HEK293 (cell line): Measurements from ENCODE around the gene CHCHD2.
"Not testable (repeated sequence)": the region's sequence is repeated elsewhere in the genome, so short reads cannot be mapped to it uniquely, and the experiment has no call there.

ENCODE experiments used
- CTCF ChIA-PET: fragments of 350-600 bp; formaldehyde crosslinking; extraction: SDS; loops from one replicate; lab custom pipeline; 2021; ENCODE audit warnings: antibody characterized with exemption; lab: Yijun Ruan, JAX
- POLR2A ChIA-PET: fragments of 300-600 bp; formaldehyde crosslinking; extraction: SDS; loops from one replicate; lab custom pipeline; 2020; ENCODE audit warnings: antibody characterized with exemption, inconsistent platforms; lab: Yijun Ruan, JAX
- H3K27ac ChIP-seq: fragments of 200-500 bp; sonication (Bioruptor generic); 2 replicates; pipeline ENCODE4 v1.5.1; 2014; ENCODE audit warnings: low read depth, low read length, control low read depth, inconsistent platforms; ENCODE audit errors: extremely low read depth
- H3K36me3 ChIP-seq, 2 experiments: fragments of 200-500 bp in 1 of 2; sonication (Bioruptor generic) in 1 of 2; 1 replicate in 1 of 2; 2 replicates in 1 of 2; pipeline ENCODE4 v1.5.1; 2014 to 2017; ENCODE audit warnings: inconsistent platforms in 2 of 2, low read length in 2 of 2; ENCODE audit not compliant: control insufficient read depth in 2 of 2, insufficient read depth in 1 of 2
- H3K4me1 ChIP-seq: fragments of 200-500 bp; sonication (Bioruptor generic); 2 replicates; pipeline ENCODE4 v1.5.1; 2014; ENCODE audit warnings: mild to moderate bottlenecking, low read length, inconsistent platforms; ENCODE audit not compliant: control insufficient read depth, insufficient read depth
- H3K4me3 ChIP-seq: 2 replicates; pipeline ENCODE4 v1.5.1; 2011; ENCODE audit warnings: low read depth, mild to moderate bottlenecking, control low read depth, low read length, moderate library complexity
- H3K9me3 ChIP-seq: fragments of 200-500 bp; sonication (Bioruptor generic); 2 replicates; pipeline ENCODE4 v1.5.1; 2014; ENCODE audit warnings: low read depth, low read length, inconsistent platforms; ENCODE audit not compliant: control insufficient read depth, insufficient read depth
- EGR2 ChIP-seq: fragments of 450-650 bp; formaldehyde crosslinking; IDR thresholded peaks from 2 replicates; pipeline ENCODE4 v1.5.1; 2016; ENCODE audit warnings: low read depth, missing biosample characterization, missing genetic modification characterization
- GLIS1 ChIP-seq: fragments of 450-650 bp; formaldehyde crosslinking; IDR thresholded peaks from 2 replicates; pipeline ENCODE4 v1.5.1; 2016; ENCODE audit warnings: missing biosample characterization, missing genetic modification characterization
- KLF16 ChIP-seq: fragments of 450-650 bp; formaldehyde crosslinking; IDR thresholded peaks from 2 replicates; pipeline ENCODE4 v1.5.1; 2017; ENCODE audit warnings: missing biosample characterization, missing genetic modification characterization
- SETDB1 ChIP-seq: IDR thresholded peaks from one replicate; pipeline ENCODE4 v1.6.1; 2017; ENCODE audit warnings: mild to moderate bottlenecking, low read length, moderate library complexity, mixed read lengths; ENCODE audit not compliant: insufficient read length
- ZBTB1 ChIP-seq: fragments of 450-650 bp; formaldehyde crosslinking; IDR thresholded peaks from 2 replicates; pipeline ENCODE4 v1.5.1; 2016; ENCODE audit warnings: missing biosample characterization, missing genetic modification characterization
- ZFP37 ChIP-seq: fragments of 450-650 bp; formaldehyde crosslinking; IDR thresholded peaks from 2 replicates; pipeline ENCODE4 v1.5.1; 2016; ENCODE audit warnings: missing biosample characterization, missing genetic modification characterization
- ZFP69B ChIP-seq: fragments of 450-650 bp; formaldehyde crosslinking; IDR thresholded peaks from 2 replicates; pipeline ENCODE4 v1.5.1; 2016; ENCODE audit warnings: missing biosample characterization, missing genetic modification characterization
- ZNF121 ChIP-seq: fragments of 450-650 bp; formaldehyde crosslinking; IDR thresholded peaks from 2 replicates; pipeline ENCODE4 v1.5.1; 2016; ENCODE audit warnings: missing biosample characterization, missing genetic modification characterization
- ZNF138 ChIP-seq: fragments of 450-650 bp; formaldehyde crosslinking; IDR thresholded peaks from 2 replicates; pipeline ENCODE4 v1.5.1; 2016; ENCODE audit warnings: missing biosample characterization, missing genetic modification characterization, borderline replicate concordance
- ZNF140 ChIP-seq: fragments of 450-650 bp; formaldehyde crosslinking; IDR thresholded peaks from 2 replicates; pipeline ENCODE4 v1.5.1; 2016; ENCODE audit warnings: missing biosample characterization, missing genetic modification characterization
- ZNF2 ChIP-seq: fragments of 450-650 bp; formaldehyde crosslinking; IDR thresholded peaks from 2 replicates; pipeline ENCODE4 v1.5.1; 2016; ENCODE audit warnings: missing biosample characterization, missing genetic modification characterization
- ZNF280C ChIP-seq: fragments of 450-650 bp; formaldehyde crosslinking; IDR thresholded peaks from 2 replicates; pipeline ENCODE4 v1.5.1; 2016; ENCODE audit warnings: missing biosample characterization, missing genetic modification characterization
- ZNF311 ChIP-seq: fragments of 450-650 bp; formaldehyde crosslinking; IDR thresholded peaks from 2 replicates; pipeline ENCODE4 v1.5.1; 2017; ENCODE audit warnings: missing biosample characterization, missing genetic modification characterization, borderline replicate concordance
- ZNF362 ChIP-seq: fragments of 450-650 bp; formaldehyde crosslinking; IDR thresholded peaks from 2 replicates; pipeline ENCODE4 v1.5.1; 2016; ENCODE audit warnings: missing biosample characterization, missing genetic modification characterization
- ZNF596 ChIP-seq: fragments of 450-650 bp; IDR thresholded peaks from 2 replicates; pipeline ENCODE4 v1.5.0; 2018; ENCODE audit warnings: missing biosample characterization, mild to moderate bottlenecking, missing genetic modification characterization, moderate library complexity
- ZNF610 ChIP-seq: fragments of 450-650 bp; formaldehyde crosslinking; IDR thresholded peaks from 2 replicates; pipeline ENCODE4 v1.5.1; 2016; ENCODE audit warnings: missing biosample characterization, missing genetic modification characterization, borderline replicate concordance
- ZNF701 ChIP-seq: fragments of 450-650 bp; formaldehyde crosslinking; IDR thresholded peaks from 2 replicates; pipeline ENCODE4 v1.5.1; 2016; ENCODE audit warnings: missing biosample characterization, missing genetic modification characterization
- ZNF704 ChIP-seq: fragments of 450-650 bp; formaldehyde crosslinking; IDR thresholded peaks from 2 replicates; pipeline ENCODE4 v1.5.1; 2016; ENCODE audit warnings: missing biosample characterization, missing genetic modification characterization
- ZSCAN23 ChIP-seq: fragments of 450-650 bp; formaldehyde crosslinking; IDR thresholded peaks from 2 replicates; pipeline ENCODE4 v1.5.1; 2016; ENCODE audit warnings: missing biosample characterization, missing genetic modification characterization
- TF ChIP-seq, protein P1 (sequence below): fragments of 450-650 bp; formaldehyde crosslinking; IDR thresholded peaks from 2 replicates; pipeline ENCODE4 v1.5.1; 2016; ENCODE audit warnings: missing biosample characterization, missing genetic modification characterization
- TF ChIP-seq, protein P2 (sequence below): fragments of 450-650 bp; IDR thresholded peaks from 2 replicates; pipeline ENCODE4 v1.5.1; 2018; ENCODE audit warnings: missing biosample characterization, mild to moderate bottlenecking, missing genetic modification characterization

The CHCHD2 gene

GRCh38 chr7:56099653-56100052 is 6.6 kb downstream of the CHCHD2 start (continued):
- no peak for TF ChIP-seq SETDB1
- no peak for TF ChIP-seq ZFP69B (tag by site-specific recombination)
- no peak for TF ChIP-seq ZSCAN23
- no peak for TF ChIP-seq ZNF596

- CTCF ChIA-PET, H3K4me1 ChIP-seq: not testable (repeated sequence)
- POLR2A ChIA-PET = interaction anchor here (0.7 to 1.2 kb wide), 3 partner anchors 29 to 332 kb away, joined by 3 to 11 read pairs (median 4); partner anchors contain the start of genes CCT6A and PSPH
These were observed 7.9 kb downstream of the CHCHD2 start for GRCh38 chr7:56098187-56099008.

DNA sequence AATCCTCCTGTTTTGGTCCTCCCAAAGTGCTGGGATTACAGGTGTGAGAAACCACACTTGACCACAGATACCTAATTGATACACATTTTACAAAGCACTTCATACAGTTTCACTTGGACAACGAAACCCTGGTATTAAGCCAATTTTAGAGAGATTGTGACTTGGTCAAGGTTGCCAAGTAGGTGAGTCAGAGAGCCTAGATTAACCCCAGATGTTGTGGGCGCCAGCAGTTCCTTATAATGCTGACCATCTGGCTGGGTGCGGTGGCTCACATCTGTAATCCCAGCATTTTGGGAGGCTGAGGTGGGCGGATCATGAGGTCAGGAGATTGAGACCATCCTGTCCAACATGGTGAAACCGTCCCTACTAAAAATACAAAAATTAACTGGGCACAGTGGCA is 8.6 kb downstream of the CHCHD2 start:
- Histone ChIP-seq H3K9me3 (no peaks in the 10 kb centered on the region), H3K36me3 (peaks cover 28 to 35% of the 10 kb centered on the region in 2 experiments), H3K4me3 (no peak overlapping the region), H3K4me1 (no peaks in the 10 kb centered on the region), H3K27ac (no peak overlapping the region)
- POLR2A ChIA-PET = interaction anchor here (0.7 kb wide), 1 partner anchor 331 kb away, joined by 3 read pairs; no protein-coding TSS in a partner anchor
- CTCF ChIA-PET = no interaction called here
- TF ChIP-seq ZNF2 = no peak
- TF ChIP-seq ZNF280C (tag by site-specific recombination) = no peak

More at GRCh38 chr7:56098187-56099008, 7.9 kb downstream of the CHCHD2 start:
- H3K4me3 ChIP-seq, H3K9me3 ChIP-seq, H3K27ac ChIP-seq: not testable (repeated sequence)
- peaks cover 35 to 42% of the 10 kb centered on the region in 2 experiments for H3K36me3 ChIP-seq
- TF ChIP-seq ZNF121 (tag by site-specific recombination) = peak; percentile 54; the same call in 1 of the 2 replicates

- no peaks in the 10 kb centered on the region; a peak in 1 of 3 replicates for H3K36me3 ChIP-seq
- ChIA-PET CTCF (interaction anchor here (0.5 to 1.0 kb wide), 5 partner anchors 18 to 651 kb away, joined by 3 to 5 read pairs (median 3); no protein-coding TSS in a partner anchor), POLR2A (interaction anchor here (0.5 kb wide), 1 partner anchor 194 kb away, joined by 7 read pairs; no protein-coding TSS in a partner anchor)
- no peaks in the 10 kb centered on the region for H3K9me3 ChIP-seq
- no peaks in the 10 kb centered on the region for H3K4me1 ChIP-seq
- H3K27ac ChIP-seq = no peak within 1 kb of the TSS
- H3K4me3 ChIP-seq = no peak within 1 kb of the TSS
- no peak for TF ChIP-seq ZNF311 (tag by site-specific recombination)
- no peak for TF ChIP-seq KLF16 (tag by site-specific recombination)
- TF ChIP-seq GLIS1 (tag by site-specific recombination) = peak; percentile 17; the same call in 1 of the 2 replicates
- TF ChIP-seq ZNF362 (tag by site-specific recombination) = no peak
- no peak for TF ChIP-seq ZNF138
- no peak for TF ChIP-seq ZNF701 (tag by site-specific recombination)
- no peak for TF ChIP-seq ZNF704 (tag by site-specific recombination)
- no peak for TF ChIP-seq EGR2 (tag by site-specific recombination)
- TF ChIP-seq, protein P1, sequence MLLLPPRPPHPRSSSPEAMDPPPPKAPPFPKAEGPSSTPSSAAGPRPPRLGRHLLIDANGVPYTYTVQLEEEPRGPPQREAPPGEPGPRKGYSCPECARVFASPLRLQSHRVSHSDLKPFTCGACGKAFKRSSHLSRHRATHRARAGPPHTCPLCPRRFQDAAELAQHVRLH (tag by site-specific recombination) = no peak
- TF ChIP-seq, protein P2, sequence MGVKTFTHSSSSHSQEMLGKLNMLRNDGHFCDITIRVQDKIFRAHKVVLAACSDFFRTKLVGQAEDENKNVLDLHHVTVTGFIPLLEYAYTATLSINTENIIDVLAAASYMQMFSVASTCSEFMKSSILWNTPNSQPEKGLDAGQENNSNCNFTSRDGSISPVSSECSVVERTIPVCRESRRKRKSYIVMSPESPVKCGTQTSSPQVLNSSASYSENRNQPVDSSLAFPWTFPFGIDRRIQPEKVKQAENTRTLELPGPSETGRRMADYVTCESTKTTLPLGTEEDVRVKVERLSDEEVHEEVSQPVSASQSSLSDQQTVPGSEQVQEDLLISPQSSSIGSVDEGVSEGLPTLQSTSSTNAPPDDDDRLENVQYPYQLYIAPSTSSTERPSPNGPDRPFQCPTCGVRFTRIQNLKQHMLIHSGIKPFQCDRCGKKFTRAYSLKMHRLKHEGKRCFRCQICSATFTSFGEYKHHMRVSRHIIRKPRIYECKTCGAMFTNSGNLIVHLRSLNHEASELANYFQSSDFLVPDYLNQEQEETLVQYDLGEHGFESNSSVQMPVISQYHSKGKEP (tag by site-specific recombination) = peak; percentile 39; the same call in 1 of the 2 replicates
- no peak for TF ChIP-seq ZNF610 (tag by site-specific recombination)
- TF ChIP-seq ZFP37 (tag by site-specific recombination) = no peak
- TF ChIP-seq ZBTB1 = no peak
- TF ChIP-seq ZNF140 (tag by site-specific recombination) = no peak
These were observed 13.3 kb downstream of the CHCHD2 start, which contains the start of gene PHKG1 for GRCh38 chr7:56092789-56093531. Gene PHKG1 (minus strand): TSS chr7:56092952. CDS start chr7:56088941, 4,011 bp downstream.
